Kidney epithelial cell (primary cell): ENCODE results near the gene MECP2. TPM values are rescaled to one million over a fixed set of nuclear protein-coding genes. Genes with fewer than 3 reads are reported as not detected.

Experiments
- DNase-seq: peaks from one replicate; pipeline ENCODE4 v3.0.0-alpha.2; 2010; ENCODE audit warnings: low read depth
- H3K27me3 ChIP-seq: 2 replicates; pipeline ENCODE4 v1.6.0; 2011; ENCODE audit warnings: low read length; ENCODE audit not compliant: control insufficient read depth, insufficient read depth
- H3K36me3 ChIP-seq: 2 replicates; pipeline ENCODE4 v1.5.1; 2011; ENCODE audit warnings: low read length; ENCODE audit not compliant: control insufficient read depth, insufficient read depth
- H3K4me3 ChIP-seq: 2 replicates; pipeline ENCODE4 v1.5.1; 2011; ENCODE audit warnings: low read depth, mild to moderate bottlenecking, control low read depth, low read length
- CTCF ChIP-seq: IDR thresholded peaks from 2 replicates; pipeline ENCODE4 v1.5.1; 2011; ENCODE audit warnings: mild to moderate bottlenecking, moderate library complexity, low read length, control low read depth, inconsistent platforms; ENCODE audit not compliant: insufficient read depth, poor library complexity, severe bottlenecking
- total RNA-seq: library from RNA; depleted of rRNA; stranded (reverse); fragments of >200 nt; gene quantifications from 2 replicates; pipeline ENCODE4 v1.2.3, GENCODE V29; 2015

The MECP2 gene
- total RNA-seq, 1 donor from 2014 or later: 34.4 TPM

- DNase-seq: no peak
- no peaks in the 10 kb centered on the region for H3K36me3 ChIP-seq
- TF ChIP-seq CTCF: no peak
These were observed 35.7 kb downstream of the MECP2 start for GRCh38 chrX:154061801-154062200.

GRCh38 chrX:154059729-154060245 is 37.7 kb downstream of the MECP2 start:
- Histone ChIP-seq H3K36me3 (no peaks in the 10 kb centered on the region), H3K27me3 (no peaks in the 10 kb centered on the region), H3K4me3 (no peak overlapping the region)
- no peak for DNase-seq
- no peak for TF ChIP-seq CTCF

More at GRCh38 chrX:154061801-154062200, 35.7 kb downstream of the MECP2 start:
- H3K27me3 ChIP-seq: no peaks in the 10 kb centered on the region
- H3K4me3 ChIP-seq: no peak overlapping the region

GRCh38 chrX:154059231-154059630 is 38.3 kb downstream of the MECP2 start:
- DNase-seq: no peak
- TF ChIP-seq CTCF: no peak
- H3K4me3 ChIP-seq: no peak overlapping the region
- no peaks in the 10 kb centered on the region for H3K36me3 ChIP-seq
- no peaks in the 10 kb centered on the region for H3K27me3 ChIP-seq

- Histone ChIP-seq H3K27me3 (no peaks in the 10 kb centered on the region), H3K36me3 (no peaks in the 10 kb centered on the region), H3K4me3 (no peak overlapping the region)
- DNase-seq: no peak
- TF ChIP-seq CTCF: no peak
These were observed 39.1 kb downstream of the MECP2 start for GRCh38 chrX:154058214-154058997.

GRCh38 chrX:154057791-154058190 is 39.7 kb downstream of the MECP2 start:
- TF ChIP-seq CTCF: no peak
- no peak overlapping the region for H3K4me3 ChIP-seq
- H3K27me3 ChIP-seq: no peaks in the 10 kb centered on the region
- H3K36me3 ChIP-seq: no peaks in the 10 kb centered on the region
- no peak for DNase-seq
